ENCODE results near the gene TMEM170A. TPM values are rescaled to one million over a fixed set of nuclear protein-coding genes. Genes with fewer than 3 reads are reported as not detected.
A peak's percentile ranks its signal among the peaks of the same experiment; 100 is the strongest.

The TMEM170A gene
- total RNA-seq, 3 donors from 2014 or later: 45.3 to 49.1 (median 45.9) TPM

- peaks cover 3% of the 10 kb centered on the region for H3K4me1 Mint-ChIP-seq (ENCODE audit: low read depth)
Observed at GRCh38 chr16:75486676-75487313, 22.3 kb upstream of the TMEM170A start.

GRCh38 chr16:75486014-75486675, 21.7 kb upstream of the TMEM170A start:
- ATAC-seq: no peak
- H3K4me3 Mint-ChIP-seq: no peak overlapping the region
- H3K4me1 Mint-ChIP-seq (ENCODE audit: low read depth): peaks cover 3% of the 10 kb centered on the region
- H3K9me3 Mint-ChIP-seq: no peaks in the 10 kb centered on the region
- peaks cover 24% of the 10 kb centered on the region for H3K27me3 Mint-ChIP-seq (ENCODE audit: low read depth)
- H3K36me3 Mint-ChIP-seq (ENCODE audit: insufficient read depth): no peaks in the 10 kb centered on the region
- no peak for DNase-seq

More at GRCh38 chr16:75486676-75487313, 22.3 kb upstream of the TMEM170A start:
- H3K9me3 Mint-ChIP-seq: no peaks in the 10 kb centered on the region
- no peak for DNase-seq
- no peak overlapping the region for H3K4me3 Mint-ChIP-seq
- ATAC-seq: peak; percentile 28 to 30
- H3K27me3 Mint-ChIP-seq (ENCODE audit: low read depth): peaks cover 19% of the 10 kb centered on the region
- no peaks in the 10 kb centered on the region for H3K36me3 Mint-ChIP-seq (ENCODE audit: insufficient read depth)

- Mint-ChIP-seq H3K27me3 (ENCODE audit: low read depth) (peaks cover 24% of the 10 kb centered on the region), H3K4me3 (no peak overlapping the region), H3K36me3 (ENCODE audit: insufficient read depth) (no peaks in the 10 kb centered on the region), H3K4me1 (ENCODE audit: low read depth) (peaks cover 3% of the 10 kb centered on the region), H3K9me3 (no peaks in the 10 kb centered on the region)
- ATAC-seq (no peak), DNase-seq (no peak)
Observed at GRCh38 chr16:75485230-75486013, 20.9 kb upstream of the TMEM170A start.

- H3K4me3 Mint-ChIP-seq: no peak overlapping the region
- H3K27me3 Mint-ChIP-seq (ENCODE audit: low read depth): peaks cover 21% of the 10 kb centered on the region
- H3K4me1 Mint-ChIP-seq (ENCODE audit: low read depth): peaks cover 3% of the 10 kb centered on the region
- DNase-seq (no peak), ATAC-seq (no peak)
- H3K9me3 Mint-ChIP-seq: no peaks in the 10 kb centered on the region
- no peaks in the 10 kb centered on the region for H3K36me3 Mint-ChIP-seq (ENCODE audit: insufficient read depth)
Observed at GRCh38 chr16:75483222-75483621, 18.7 kb upstream of the TMEM170A start.

- H3K27me3 Mint-ChIP-seq (ENCODE audit: low read depth): peaks cover 24% of the 10 kb centered on the region
- no peaks in the 10 kb centered on the region for H3K36me3 Mint-ChIP-seq (ENCODE audit: insufficient read depth)
- peaks cover 3% of the 10 kb centered on the region for H3K4me1 Mint-ChIP-seq (ENCODE audit: low read depth)
- H3K4me3 Mint-ChIP-seq: no peak overlapping the region
- DNase-seq (no peak), ATAC-seq (no peak)
- no peaks in the 10 kb centered on the region for H3K9me3 Mint-ChIP-seq
Observed at GRCh38 chr16:75482434-75483205, 18.1 kb upstream of the TMEM170A start.

- no peak for DNase-seq
- H3K36me3 Mint-ChIP-seq (ENCODE audit: insufficient read depth): no peaks in the 10 kb centered on the region
Observed at GRCh38 chr16:75481475-75481874, 17.0 kb upstream of the TMEM170A start.

GRCh38 chr16:75479421-75479990, 15.0 kb upstream of the TMEM170A start:
- peaks cover 10% of the 10 kb centered on the region for H3K27me3 Mint-ChIP-seq (ENCODE audit: low read depth)
- DNase-seq: no peak
- H3K4me1 Mint-ChIP-seq (ENCODE audit: low read depth): no peaks in the 10 kb centered on the region
- ATAC-seq: no peak
- no peaks in the 10 kb centered on the region for H3K36me3 Mint-ChIP-seq (ENCODE audit: insufficient read depth)
- H3K9me3 Mint-ChIP-seq: no peaks in the 10 kb centered on the region
- H3K4me3 Mint-ChIP-seq: no peak overlapping the region

More at GRCh38 chr16:75481475-75481874, 17.0 kb upstream of the TMEM170A start:
- ATAC-seq: no peak
- H3K27me3 Mint-ChIP-seq (ENCODE audit: low read depth): peaks cover 17% of the 10 kb centered on the region
- peaks cover 3% of the 10 kb centered on the region for H3K4me1 Mint-ChIP-seq (ENCODE audit: low read depth)
- H3K9me3 Mint-ChIP-seq: no peaks in the 10 kb centered on the region
- H3K4me3 Mint-ChIP-seq: no peak overlapping the region

- H3K9me3 Mint-ChIP-seq: no peaks in the 10 kb centered on the region
- H3K27me3 Mint-ChIP-seq (ENCODE audit: low read depth): peaks cover 10% of the 10 kb centered on the region
- H3K4me1 Mint-ChIP-seq (ENCODE audit: low read depth): no peaks in the 10 kb centered on the region
- ATAC-seq: no peak
- H3K4me3 Mint-ChIP-seq: no peak overlapping the region
- no peaks in the 10 kb centered on the region for H3K36me3 Mint-ChIP-seq (ENCODE audit: insufficient read depth)
- DNase-seq: no peak
Observed at GRCh38 chr16:75478480-75479345, 14.2 kb upstream of the TMEM170A start.

GRCh38 chr16:75477680-75478473, 13.4 kb upstream of the TMEM170A start:
- H3K27me3 Mint-ChIP-seq (ENCODE audit: low read depth): peaks cover 10% of the 10 kb centered on the region
- H3K9me3 Mint-ChIP-seq: no peaks in the 10 kb centered on the region
- DNase-seq: no peak
- ATAC-seq: no peak
- H3K4me3 Mint-ChIP-seq: no peak overlapping the region
- H3K36me3 Mint-ChIP-seq (ENCODE audit: insufficient read depth): no peaks in the 10 kb centered on the region
- H3K4me1 Mint-ChIP-seq (ENCODE audit: low read depth): no peaks in the 10 kb centered on the region

GRCh38 chr16:75476817-75477216, 12.3 kb upstream of the TMEM170A start:
- Mint-ChIP-seq H3K4me3 (no peak overlapping the region), H3K4me1 (ENCODE audit: low read depth) (no peaks in the 10 kb centered on the region), H3K36me3 (ENCODE audit: insufficient read depth) (no peaks in the 10 kb centered on the region), H3K27me3 (ENCODE audit: low read depth) (peaks cover 10% of the 10 kb centered on the region), H3K9me3 (no peaks in the 10 kb centered on the region)
- ATAC-seq (no peak), DNase-seq (no peak)

- no peak for ATAC-seq
- Mint-ChIP-seq H3K27me3 (ENCODE audit: low read depth) (peaks cover 5% of the 10 kb centered on the region), H3K9me3 (no peaks in the 10 kb centered on the region)
Observed at GRCh38 chr16:75475420-75475847, 10.9 kb upstream of the TMEM170A start.

GRCh38 chr16:75472908-75473877, 8.7 kb upstream of the TMEM170A start:
- no peak overlapping the region for H3K4me3 Mint-ChIP-seq
- DNase-seq (no peak), ATAC-seq (no peak)
- H3K9me3 Mint-ChIP-seq: no peaks in the 10 kb centered on the region
- H3K27me3 Mint-ChIP-seq (ENCODE audit: low read depth): peaks cover 3% of the 10 kb centered on the region
- no peaks in the 10 kb centered on the region for H3K4me1 Mint-ChIP-seq (ENCODE audit: low read depth)
- no peaks in the 10 kb centered on the region for H3K36me3 Mint-ChIP-seq (ENCODE audit: insufficient read depth)

More at GRCh38 chr16:75475420-75475847, 10.9 kb upstream of the TMEM170A start:
- Mint-ChIP-seq H3K36me3 (ENCODE audit: insufficient read depth) (no peaks in the 10 kb centered on the region), H3K4me1 (ENCODE audit: low read depth) (no peaks in the 10 kb centered on the region), H3K4me3 (no peak overlapping the region)
- no peak for DNase-seq
